Left ventricle myocardium superior (tissue), 1 donor: ENCODE results near the gene DZIP1. TPM values are rescaled to one million over a fixed set of nuclear protein-coding genes. Genes with fewer than 3 reads are reported as not detected.
A peak's percentile ranks its signal among the peaks of the same experiment; 100 is the strongest.

Experiments used
- ATAC-seq: fragments of 200-7000 bp; cut with Tn5 transposase; one replicate; pipeline ENCODE4 v1.9.1; 2020; ENCODE audit warnings: mild to moderate bottlenecking, moderate library complexity
- DNase-seq: peaks from one replicate; pipeline ENCODE4 v3.0.0-alpha.2; 2020
- intact Hi-C: fragments of 100-400 bp; cut with micrococcal nuclease; formaldehyde crosslinking; loops from one replicate; pipeline ENCODE4 v1.11.0; 2022
- total RNA-seq: library from RNA; stranded (reverse); fragmentation: NEBNext Ultra II Directional; extraction: Animal tissue kit (Norgen Biotek cat#: 25700); gene quantifications from one replicate; pipeline ENCODE4 v1.2.1, GENCODE V29; 2021
- donor health status: DM: no; HTN: yes; CAD: no; lungs with severe emphysema.

DZIP1 gene
- total RNA-seq, 1 donor from 2014 or later = 4.0 TPM

DNA sequence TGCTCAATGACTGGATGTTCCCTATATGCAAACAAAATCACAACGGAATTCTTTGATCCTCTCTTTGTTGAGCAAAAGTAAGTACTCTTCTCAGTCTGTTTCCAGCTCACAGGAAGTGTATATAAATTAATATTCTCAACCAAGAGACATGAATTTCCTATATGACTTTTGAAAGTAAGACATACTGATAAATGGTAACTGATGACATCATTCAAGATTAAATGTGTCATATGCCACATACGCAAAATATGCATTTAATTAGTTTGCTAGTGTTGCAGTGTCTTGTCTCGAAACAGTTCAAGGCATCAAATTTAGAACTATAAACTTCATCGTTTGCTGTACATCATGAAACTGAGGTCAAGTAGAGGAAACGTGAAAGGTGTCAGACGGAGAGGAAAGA is 84.1 kb downstream of the DZIP1 start:
- DNase-seq = no peak

DNA sequence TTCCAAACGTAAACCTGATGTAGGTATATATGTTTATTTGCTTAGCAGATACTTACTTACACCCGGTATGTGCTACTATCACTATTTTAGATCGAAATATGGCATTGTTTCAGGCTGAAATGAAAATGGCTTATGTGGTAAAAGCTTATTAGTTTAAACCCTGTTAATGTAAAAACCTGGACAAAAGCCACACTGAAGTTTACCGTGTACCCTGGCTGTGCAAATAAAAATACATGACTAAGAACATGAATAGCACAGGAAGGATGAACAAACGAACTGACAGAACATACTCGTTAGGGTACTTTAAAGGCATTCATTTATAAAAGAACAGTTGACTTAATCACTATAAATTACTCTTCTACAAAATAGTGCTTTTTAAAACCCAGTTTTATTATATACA is 85.4 kb downstream of the DZIP1 start:
- intact Hi-C loops = no loop called here
- ATAC-seq = no peak
- DNase-seq = no peak

More for the DNA sequence above, 84.1 kb downstream of the DZIP1 start:
- intact Hi-C loops = no loop called here
- no peak for ATAC-seq

DNA sequence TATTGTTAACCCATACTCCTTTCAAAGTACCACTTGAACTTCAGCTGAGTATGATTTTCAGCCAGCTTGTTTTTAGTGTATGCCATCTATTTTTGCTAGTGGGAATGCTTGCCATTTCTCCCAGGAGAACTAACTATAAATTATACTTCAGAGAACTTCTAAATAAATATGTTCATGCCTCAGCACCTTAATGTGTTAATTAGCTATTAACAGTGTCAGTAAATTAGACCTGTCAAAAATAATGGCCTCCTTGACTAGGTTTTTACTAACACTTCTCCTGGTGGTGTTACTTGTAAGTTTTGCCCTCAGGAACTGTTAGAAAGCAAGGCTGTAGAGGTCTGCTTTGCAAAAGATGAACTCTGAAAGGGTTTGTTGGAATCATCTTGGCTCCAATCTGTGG is 87.5 kb downstream of the DZIP1 start:
- intact Hi-C loops = no loop called here
- no peak for ATAC-seq
- no peak for DNase-seq

DNA sequence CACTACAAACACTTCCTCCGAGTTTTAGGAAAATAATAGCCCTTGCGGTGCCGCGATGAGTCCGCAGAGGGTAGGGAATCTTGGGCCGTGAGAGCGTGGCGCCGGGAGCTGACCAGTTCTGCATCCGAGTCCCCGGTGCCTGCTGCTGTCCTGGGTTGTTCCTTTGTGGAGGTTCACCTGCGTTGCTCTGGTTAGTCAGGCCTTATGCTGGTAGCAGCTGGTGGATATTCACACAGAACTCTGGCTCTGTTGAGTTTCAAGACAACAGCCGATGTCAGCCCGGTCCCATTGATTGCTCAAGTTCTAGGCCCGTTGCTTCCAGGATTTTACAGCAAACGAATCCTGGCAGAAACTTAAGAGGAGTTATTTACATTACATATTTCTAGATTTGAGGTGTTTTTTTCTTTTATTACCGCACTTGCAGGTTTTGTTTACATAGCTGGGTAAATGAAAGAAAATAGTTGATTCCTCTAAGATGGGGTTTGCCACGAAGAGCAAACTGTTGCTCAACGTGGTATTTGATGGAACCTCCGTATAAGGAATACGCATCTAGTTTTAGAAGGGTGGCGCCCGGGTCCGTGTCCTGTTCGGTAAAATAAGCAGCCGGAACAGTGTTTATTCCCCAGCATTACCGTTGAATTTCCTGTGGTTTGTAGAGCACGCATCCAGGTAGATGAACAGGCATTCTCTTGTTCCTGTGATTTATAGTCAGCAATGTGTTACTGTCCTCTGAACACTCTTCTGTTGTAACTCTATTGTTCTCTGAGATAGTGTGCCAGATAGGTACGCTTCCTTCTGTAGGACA is 90.7 kb downstream of the DZIP1 start:
- DNase-seq (peak; percentile 38), ATAC-seq (no peak)
- intact Hi-C loops = no loop called here

DNA sequence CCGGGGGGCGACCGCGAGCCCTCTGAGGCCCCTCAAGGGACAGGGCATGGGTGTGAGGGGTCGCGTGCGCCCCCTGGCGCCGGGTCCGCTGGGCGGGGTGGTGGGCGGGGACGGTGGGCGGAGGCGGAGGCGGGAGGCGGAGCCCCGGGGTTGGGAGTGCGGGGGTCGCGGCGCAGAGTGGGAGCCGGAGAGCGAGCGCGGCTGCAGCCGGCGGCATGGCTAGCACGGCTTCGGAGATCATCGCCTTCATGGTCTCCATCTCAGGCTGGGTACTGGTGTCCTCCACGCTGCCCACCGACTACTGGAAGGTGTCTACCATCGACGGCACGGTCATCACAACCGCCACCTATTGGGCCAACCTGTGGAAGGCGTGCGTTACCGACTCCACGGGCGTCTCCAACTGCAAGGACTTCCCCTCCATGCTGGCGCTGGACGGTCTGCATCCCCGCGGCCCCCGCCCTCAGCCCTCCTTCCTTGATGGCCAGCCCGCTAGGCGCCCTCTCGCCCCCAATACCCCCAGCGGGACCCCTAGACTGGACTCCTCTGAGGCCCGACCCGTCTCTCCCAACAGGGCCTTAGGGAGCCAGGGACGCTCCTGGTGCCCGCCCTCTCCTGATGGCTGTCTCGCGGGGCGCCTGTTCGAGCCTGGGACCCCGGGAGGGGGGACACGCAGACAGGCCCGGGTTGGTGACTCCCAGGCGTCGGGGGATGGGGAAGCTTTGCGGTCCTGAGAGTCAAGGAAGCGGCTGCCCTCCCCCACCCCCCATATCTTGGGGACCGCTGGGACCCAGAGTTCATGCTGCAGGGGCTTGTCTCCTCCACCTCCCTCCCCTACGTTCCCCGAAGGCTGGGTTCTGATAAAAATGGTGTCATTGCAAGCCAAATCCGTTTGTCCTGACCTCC is 91.7 kb downstream of the DZIP1 start, which contains the start of gene CLDN10:
Gene CLDN10 (plus strand): TSS at position 182 of the 903 bp plus-strand sequence. CDS start 34 bp downstream, at position 216.
- no peak for DNase-seq
- intact Hi-C loops = no loop called here
- ATAC-seq = peak; percentile 27

DNA sequence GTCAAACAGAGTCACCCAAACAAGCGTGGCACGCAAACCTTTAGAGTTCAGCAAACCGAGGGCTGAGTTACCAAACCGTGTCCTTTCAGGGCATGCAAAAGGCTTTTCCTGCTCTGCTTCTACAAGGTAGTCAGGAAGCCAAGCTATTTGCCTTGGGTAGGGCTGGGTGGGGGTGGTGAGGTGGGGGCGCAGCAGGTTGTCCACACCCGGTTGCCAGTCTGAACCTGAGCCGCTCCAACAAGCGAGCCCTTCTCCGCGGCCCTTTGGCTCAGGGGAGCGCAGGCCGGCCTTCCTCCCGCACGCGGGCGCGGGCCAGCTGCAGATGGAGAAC is 92.3 kb downstream of the DZIP1 start:
- intact Hi-C loops = no loop called here
- ATAC-seq (no peak), DNase-seq (no peak)

DNA sequence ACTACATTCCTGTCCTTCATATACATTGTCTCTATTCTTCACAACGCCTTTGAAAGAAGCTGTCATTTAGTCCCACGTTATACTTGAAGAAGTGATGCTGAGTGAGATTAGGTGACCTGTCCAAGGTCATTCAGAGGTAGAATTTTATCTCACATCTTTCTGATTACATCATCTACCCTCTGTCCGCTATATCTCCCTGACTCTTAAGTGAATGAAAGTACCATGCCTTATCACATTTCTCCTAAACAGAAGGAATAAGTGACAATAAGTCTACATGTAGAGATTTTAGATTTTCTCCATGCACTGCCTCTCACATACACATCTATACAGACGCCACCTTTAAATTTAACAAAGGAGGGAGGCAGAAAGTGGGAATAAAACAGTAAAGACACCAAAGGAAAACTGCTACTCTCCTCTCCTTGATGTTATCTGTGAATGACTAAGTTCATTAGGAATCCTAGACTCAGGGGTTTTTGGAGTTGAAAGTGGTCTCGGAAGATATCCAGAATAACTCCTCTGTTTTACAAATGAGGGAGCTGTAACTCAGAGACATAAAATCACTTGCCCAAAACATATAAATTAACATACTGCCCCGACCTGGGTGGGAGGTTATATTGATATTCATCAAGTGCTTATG is 96.9 kb downstream of the DZIP1 start:
- ATAC-seq = no peak

DNA sequence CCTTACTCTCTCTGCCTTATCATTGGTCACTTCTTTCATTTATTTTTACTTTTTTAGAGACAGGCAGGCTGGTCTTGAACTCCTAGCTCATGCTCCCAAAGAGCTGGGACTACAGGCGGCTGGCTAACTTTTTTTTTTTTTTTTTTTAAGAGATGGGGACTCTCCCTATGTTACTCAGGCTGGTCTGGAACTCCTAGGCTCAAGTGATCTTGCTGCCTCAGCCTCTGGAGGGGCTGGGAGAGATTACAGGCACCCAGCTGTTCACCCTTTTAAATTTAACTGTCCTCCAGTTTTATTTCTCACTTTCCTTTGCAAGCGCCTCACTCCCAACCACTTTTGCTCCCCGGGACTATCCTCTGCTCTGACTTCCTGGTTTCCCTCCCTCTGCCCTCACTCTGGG is 97.6 kb downstream of the DZIP1 start:
- DNase-seq = no peak
- intact Hi-C loops = no loop called here
- no peak for ATAC-seq

More for the DNA sequence above, 96.9 kb downstream of the DZIP1 start:
- DNase-seq = no peak
- intact Hi-C loops = no loop called here

DNA sequence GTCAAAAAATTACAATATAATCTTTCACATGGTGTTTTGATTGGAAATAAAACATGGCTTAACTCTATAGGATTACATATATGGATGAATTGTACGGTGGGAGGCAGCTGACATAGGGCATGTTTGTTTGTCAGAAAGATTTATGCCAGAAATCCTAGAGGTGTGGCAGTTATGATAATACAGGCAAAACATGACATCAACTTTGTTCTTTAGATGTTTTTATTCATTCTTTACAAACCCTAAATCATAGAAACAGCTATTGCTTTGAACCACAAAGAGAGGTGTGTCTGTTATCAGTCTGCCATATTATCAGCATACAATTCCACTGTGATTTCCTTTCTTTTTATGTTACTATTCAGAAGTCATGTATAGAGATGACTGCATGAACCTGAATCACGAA is 100.2 kb downstream of the DZIP1 start:
- intact Hi-C loops = no loop called here
- no peak for ATAC-seq

DNA sequence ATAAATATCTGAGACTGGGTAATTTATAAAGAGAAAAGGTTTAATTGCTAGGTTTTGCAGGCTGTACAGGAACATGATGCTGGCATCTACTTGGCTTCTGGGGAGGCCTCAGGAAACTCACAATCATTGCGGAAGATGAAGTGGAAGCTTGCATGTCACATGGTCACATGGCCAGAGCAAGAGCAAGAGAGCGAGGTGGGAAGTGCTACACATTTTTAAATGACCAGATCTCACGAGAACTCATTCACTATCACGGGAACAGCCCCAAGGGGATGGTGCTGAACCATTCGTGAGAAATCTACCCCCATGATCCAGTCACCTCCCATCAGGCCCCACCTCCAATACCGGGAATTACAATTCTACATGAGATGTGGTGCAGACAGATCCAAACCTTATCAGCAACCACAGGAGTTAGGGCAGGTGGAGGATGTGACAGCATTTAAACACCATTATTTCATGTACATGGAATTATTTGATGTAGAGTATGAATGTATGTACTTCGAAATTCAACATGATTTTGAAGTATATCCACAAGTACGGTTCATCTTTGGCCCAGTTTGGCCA is 102.5 kb downstream of the DZIP1 start:
- DNase-seq (no peak), ATAC-seq (no peak)
- intact Hi-C loops = no loop called here

More for the DNA sequence above, 100.2 kb downstream of the DZIP1 start:
- DNase-seq = no peak

DNA sequence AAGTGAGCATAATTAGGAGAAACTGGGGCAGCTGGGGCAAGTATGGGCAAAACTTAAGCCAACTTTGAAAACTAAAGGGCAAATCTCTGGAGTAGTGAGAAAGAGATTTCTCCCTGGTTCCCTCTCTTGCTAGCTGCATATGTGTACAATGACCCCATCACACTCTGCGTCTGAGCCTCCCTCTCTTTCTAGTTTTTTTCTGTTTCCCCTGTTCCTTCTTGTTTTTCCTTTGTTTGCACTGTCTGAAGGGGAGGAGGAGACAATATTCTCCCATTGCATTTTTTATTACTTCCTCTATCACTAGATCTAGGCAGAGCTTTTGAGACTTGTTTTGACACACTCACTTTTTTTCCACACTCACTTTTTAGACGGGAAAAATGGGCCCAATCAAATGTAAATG is 103.2 kb downstream of the DZIP1 start:
- peak; percentile 38 for ATAC-seq
- intact Hi-C loops = no loop called here
- no peak for DNase-seq

DNA sequence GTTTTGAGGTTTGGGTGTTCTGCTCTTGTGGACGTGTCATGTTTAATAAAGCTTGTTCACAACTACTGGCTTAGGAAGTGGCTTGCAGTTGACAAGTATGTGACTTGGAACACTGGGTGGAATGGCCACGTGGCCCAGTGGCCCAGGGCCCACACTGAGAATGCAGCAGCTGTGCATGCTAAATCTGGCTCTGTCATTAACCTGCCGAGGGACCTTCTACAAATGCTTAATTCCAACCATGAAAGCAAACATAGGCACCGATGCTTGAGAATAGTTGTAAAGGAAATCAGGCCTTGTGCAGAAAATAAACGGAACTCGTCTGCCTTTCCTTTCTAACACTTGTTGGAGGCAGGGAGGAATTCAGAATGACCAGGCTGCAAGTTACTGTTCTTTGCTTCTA is 103.6 kb downstream of the DZIP1 start:
- DNase-seq (peak; percentile 78), ATAC-seq (peak; percentile 99)
- intact Hi-C loops = no loop called here

DNA sequence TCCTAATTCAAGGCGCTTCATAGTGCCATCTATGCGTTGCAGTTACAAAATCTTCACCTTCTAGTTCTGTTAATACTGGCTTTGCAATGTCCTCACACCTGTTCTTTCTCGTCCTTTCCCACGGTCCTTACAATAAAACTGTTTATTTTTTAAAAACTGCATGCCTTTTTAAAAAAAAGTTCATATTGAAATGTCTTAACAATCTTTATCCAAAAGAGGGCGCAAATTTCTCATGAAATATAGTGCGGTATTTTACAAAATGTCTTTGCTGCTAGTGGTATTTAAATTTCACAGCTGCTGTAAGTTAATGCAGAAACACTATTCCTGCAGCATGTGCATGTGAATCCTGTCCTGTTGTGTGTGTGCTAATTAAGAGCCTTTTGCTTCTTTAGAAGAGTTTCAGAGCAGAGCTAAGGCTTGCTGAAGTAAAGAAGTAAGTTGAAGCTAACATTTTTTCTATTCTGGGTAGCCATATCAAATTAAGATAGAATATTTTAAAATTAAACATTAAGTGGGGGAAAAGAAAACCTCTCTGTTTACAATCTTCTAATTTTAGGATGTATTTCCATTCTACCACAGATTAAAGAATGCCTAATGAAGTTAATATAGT is 107.8 kb downstream of the DZIP1 start:
- no peak for ATAC-seq
- no peak for DNase-seq
- intact Hi-C loops = loop anchor here (10.0 kb wide), 1 partner anchor 298 kb away; no protein-coding TSS in a partner anchor

DNA sequence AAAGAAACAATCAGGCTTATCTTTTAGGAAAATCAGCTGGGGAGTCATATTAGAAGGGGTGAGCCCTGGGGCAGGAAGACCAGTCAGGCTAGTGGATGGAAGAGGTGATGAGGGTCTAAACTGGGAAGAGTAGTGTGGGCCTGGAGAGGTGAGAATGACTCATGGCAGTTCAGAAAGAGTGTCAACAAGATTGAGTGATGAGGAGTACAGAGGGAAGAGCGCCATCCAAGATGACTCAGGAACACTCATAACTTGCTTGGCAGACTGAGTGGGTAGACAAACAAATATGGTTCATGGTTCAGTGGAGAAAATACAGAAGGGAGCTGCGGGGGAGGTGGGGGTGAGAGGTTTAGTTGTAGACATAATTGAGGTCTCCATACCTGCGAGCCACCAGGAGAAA is 109.3 kb downstream of the DZIP1 start:
- intact Hi-C loops = loop anchor here (10.0 kb wide), 1 partner anchor 300 kb away; no protein-coding TSS in a partner anchor
- DNase-seq = no peak
- no peak for ATAC-seq

DNA sequence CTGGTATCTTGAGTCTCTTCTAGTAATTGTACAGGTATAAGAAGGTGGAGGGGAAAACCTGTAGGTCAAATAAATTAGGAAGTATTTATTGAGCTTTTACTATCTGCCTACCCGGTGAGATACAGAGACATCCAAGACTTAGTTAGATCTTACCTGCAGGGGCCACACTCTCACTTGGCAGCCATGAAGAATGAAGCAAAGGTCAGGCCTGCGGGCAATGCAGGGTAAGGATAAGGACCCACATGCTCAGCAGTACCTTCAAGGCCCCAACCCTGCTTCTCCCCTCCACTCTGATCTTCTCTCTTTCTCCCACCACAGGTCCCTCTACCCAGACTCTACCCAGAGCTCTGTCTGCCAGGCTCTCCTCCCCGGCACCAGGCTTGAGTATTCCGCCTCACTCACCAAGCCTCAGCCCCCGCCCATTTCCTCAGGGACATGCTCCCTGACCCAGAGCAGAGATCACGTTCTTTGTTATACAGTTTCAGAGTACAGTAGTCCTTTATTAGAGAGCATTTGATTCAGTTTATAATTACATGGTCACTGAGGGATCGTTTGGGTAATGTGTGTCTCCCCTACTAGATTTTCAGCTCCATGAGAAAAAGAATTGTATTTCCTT is 110.9 kb downstream of the DZIP1 start:
- ATAC-seq (no peak), DNase-seq (no peak)
- intact Hi-C loops = loop anchor here (10.0 kb wide), 1 partner anchor 301 kb away; no protein-coding TSS in a partner anchor

DNA sequence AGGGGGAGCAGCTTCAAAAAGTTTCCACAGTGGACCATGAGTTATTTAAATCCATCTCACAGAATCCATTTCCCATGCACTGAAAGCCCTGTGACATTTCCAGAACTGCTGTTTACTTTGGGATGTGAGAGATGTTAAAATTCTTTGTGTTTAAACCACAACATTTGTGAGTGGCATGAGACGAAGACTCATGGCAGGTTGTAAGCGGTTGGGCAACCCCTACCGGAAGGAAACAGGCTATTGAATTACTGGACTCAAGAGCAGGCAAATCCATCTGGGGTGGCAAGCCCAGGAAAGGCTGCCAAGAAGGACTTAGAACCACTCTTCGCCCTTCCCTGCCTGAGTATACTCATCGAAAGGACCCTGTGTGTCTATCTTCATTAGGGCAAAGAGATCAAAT is 114.3 kb downstream of the DZIP1 start:
- ATAC-seq (no peak), DNase-seq (no peak)
- intact Hi-C loops = loop anchor here (10.0 kb wide), 1 partner anchor 305 kb away; no protein-coding TSS in a partner anchor
